Activated T-helper 17 cell treated with anti-CD3 and anti-CD28 coated beads, Interleukin-2, amount 50 U/mL, for 72 hours (primary cell): ENCODE results near the gene LBHD1. TPM values are rescaled to one million over a fixed set of nuclear protein-coding genes. Genes with fewer than 3 reads are reported as not detected.
"Not testable (repeated sequence)": the region's sequence is repeated elsewhere in the genome, so short reads cannot be mapped to it uniquely, and the experiment has no call there.

Experiments
- ATAC-seq: fragments of 150-1000 bp; cut with Tn5 transposase; replicated peaks from 2 replicates; pipeline ENCODE4 v1.10.0; 2021; ENCODE audit warnings: mild to moderate bottlenecking, moderate library complexity
- H3K27ac Mint-ChIP-seq: one replicate; pipeline ENCODE4 v1.8.0; 2022; ENCODE audit warnings: mixed read lengths
- H3K27me3 Mint-ChIP-seq: one replicate; pipeline ENCODE4 v1.8.0; 2022; ENCODE audit warnings: mixed read lengths
- H3K36me3 Mint-ChIP-seq: one replicate; pipeline ENCODE4 v1.8.0; 2022; ENCODE audit warnings: low read depth, mild to moderate bottlenecking, mixed read lengths
- H3K4me1 Mint-ChIP-seq: one replicate; pipeline ENCODE4 v1.8.0; 2022; ENCODE audit warnings: mixed read lengths
- H3K4me3 Mint-ChIP-seq: one replicate; pipeline ENCODE4 v1.8.0; 2022; ENCODE audit warnings: mild to moderate bottlenecking, mixed read lengths
- H3K9me3 Mint-ChIP-seq: one replicate; pipeline ENCODE4 v1.8.0; 2022; ENCODE audit warnings: mixed read lengths
- total RNA-seq, 2 donors: library from RNA; stranded (reverse); gene quantifications; one replicate each; pipeline ENCODE4 v1.2.3, GENCODE V29; 2022

LBHD1 gene
- total RNA-seq, 2 donors from 2014 or later: 27.0 to 28.5 TPM

GRCh38 chr11:62632492-62632891 is 39.6 kb downstream of the LBHD1 start:
- Mint-ChIP-seq H3K27me3 (no peaks in the 10 kb centered on the region), H3K9me3 (no peaks in the 10 kb centered on the region), H3K36me3 (peaks cover 100% of the 10 kb centered on the region), H3K4me1 (peaks cover 5% of the 10 kb centered on the region), H3K4me3 (no peak overlapping the region), H3K27ac (peak overlapping the region; percentile 57)
- no peak for ATAC-seq

- Mint-ChIP-seq H3K4me1 (no peaks in the 10 kb centered on the region), H3K9me3 (no peaks in the 10 kb centered on the region), H3K36me3 (peaks cover 84% of the 10 kb centered on the region), H3K4me3 (no peak overlapping the region), H3K27ac (no peak overlapping the region), H3K27me3 (no peaks in the 10 kb centered on the region)
- ATAC-seq: no peak
Observed at GRCh38 chr11:62627713-62628112, 44.4 kb downstream of the LBHD1 start.

- Mint-ChIP-seq H3K36me3 (peaks cover 80% of the 10 kb centered on the region), H3K27ac (peak overlapping the region; percentile 91)
- no peak for ATAC-seq
Observed at GRCh38 chr11:62622476-62623089, 49.5 kb downstream of the LBHD1 start.

GRCh38 chr11:62621567-62622470 is 50.2 kb downstream of the LBHD1 start, which contains the start of gene B3GAT3:
B3GAT3 (minus strand) TSS chr11:62621986; CDS start chr11:62621947, 39 bp downstream.
- H3K4me1 Mint-ChIP-seq: no peaks in the 10 kb centered on the region
- no peaks in the 10 kb centered on the region for H3K9me3 Mint-ChIP-seq
- H3K27ac Mint-ChIP-seq: peak within 1 kb of the TSS; percentile 91
- peak; percentile 96 for ATAC-seq
- H3K36me3 Mint-ChIP-seq: peaks cover 80% of the 10 kb centered on the region
- H3K27me3 Mint-ChIP-seq: no peaks in the 10 kb centered on the region
- H3K4me3 Mint-ChIP-seq: peak within 1 kb of the TSS; percentile 97

More at GRCh38 chr11:62622476-62623089, 49.5 kb downstream of the LBHD1 start:
- no peaks in the 10 kb centered on the region for H3K4me1 Mint-ChIP-seq
- peak overlapping the region; percentile 97 for H3K4me3 Mint-ChIP-seq
- no peaks in the 10 kb centered on the region for H3K27me3 Mint-ChIP-seq
- H3K9me3 Mint-ChIP-seq: no peaks in the 10 kb centered on the region

GRCh38 chr11:62621027-62621566 is 51.0 kb downstream of the LBHD1 start:
- H3K9me3 Mint-ChIP-seq: no peaks in the 10 kb centered on the region
- no peak for ATAC-seq
- H3K4me3 Mint-ChIP-seq: peak overlapping the region; percentile 97
- H3K4me1 Mint-ChIP-seq: no peaks in the 10 kb centered on the region
- peak overlapping the region; percentile 91 for H3K27ac Mint-ChIP-seq
- H3K36me3 Mint-ChIP-seq: peaks cover 81% of the 10 kb centered on the region
- no peaks in the 10 kb centered on the region for H3K27me3 Mint-ChIP-seq

- not testable (repeated sequence) for H3K27me3 Mint-ChIP-seq, H3K4me1 Mint-ChIP-seq, ATAC-seq, H3K9me3 Mint-ChIP-seq, H3K4me3 Mint-ChIP-seq, H3K27ac Mint-ChIP-seq
- H3K36me3 Mint-ChIP-seq: peaks cover 78% of the 10 kb centered on the region
Observed at GRCh38 chr11:62616957-62617356, 55.1 kb downstream of the LBHD1 start.

GRCh38 chr11:62615521-62615920 is 56.5 kb downstream of the LBHD1 start:
- Mint-ChIP-seq H3K4me3 (no peak overlapping the region), H3K4me1 (peaks cover 12% of the 10 kb centered on the region), H3K27ac (no peak overlapping the region), H3K27me3 (no peaks in the 10 kb centered on the region), H3K36me3 (peaks cover 79% of the 10 kb centered on the region), H3K9me3 (no peaks in the 10 kb centered on the region)
- no peak for ATAC-seq

- H3K27ac Mint-ChIP-seq: peak overlapping the region; percentile 87
- H3K36me3 Mint-ChIP-seq: peaks cover 79% of the 10 kb centered on the region
- peak; percentile 36 for ATAC-seq
- peak overlapping the region; percentile 73 for H3K4me3 Mint-ChIP-seq
- H3K27me3 Mint-ChIP-seq: no peaks in the 10 kb centered on the region
- H3K9me3 Mint-ChIP-seq: no peaks in the 10 kb centered on the region
- peaks cover 18% of the 10 kb centered on the region for H3K4me1 Mint-ChIP-seq
Observed at GRCh38 chr11:62614275-62614674, 57.8 kb downstream of the LBHD1 start.

- H3K36me3 Mint-ChIP-seq: peaks cover 77% of the 10 kb centered on the region
- ATAC-seq: no peak
- H3K27me3 Mint-ChIP-seq: no peaks in the 10 kb centered on the region
- H3K4me1 Mint-ChIP-seq: peaks cover 23% of the 10 kb centered on the region
- no peaks in the 10 kb centered on the region for H3K9me3 Mint-ChIP-seq
- peak overlapping the region; percentile 73 for H3K4me3 Mint-ChIP-seq
- peak overlapping the region; percentile 87 for H3K27ac Mint-ChIP-seq
Observed at GRCh38 chr11:62613291-62613778, 58.7 kb downstream of the LBHD1 start.

Other genes with a start within 250 kb of the LBHD1 start
- 100 to 1,000 TPM; 155 to 336 TPM for gene AHNAK, start 125.5 kb downstream of the LBHD1 start, total RNA-seq
- 1,000 to 10,000 TPM; 1,690 to 1,865 TPM for gene EEF1G, start 98.4 kb downstream of the LBHD1 start, total RNA-seq
- 10 to 100 TPM; 23.8 to 25.7 TPM for gene TUT1, start 80.7 kb downstream of the LBHD1 start, total RNA-seq
- gene MTA2, start 70.4 kb downstream of the LBHD1 start, total RNA-seq: 100 to 1,000 TPM; 142 to 198 TPM
- 100 to 1,000 TPM; 122 to 130 TPM for gene EML3, start 59.5 kb downstream of the LBHD1 start, total RNA-seq
- 1 to 10 TPM; 2.0 to 3.0 TPM for gene ROM1, start 59.0 kb downstream of the LBHD1 start, total RNA-seq
- 10 to 100 TPM; 60.5 to 71.9 TPM for gene B3GAT3, start 50.3 kb downstream of the LBHD1 start, total RNA-seq
- 100 to 1,000 TPM; 226 to 266 TPM for gene GANAB, start 25.7 kb downstream of the LBHD1 start, total RNA-seq
- 10 to 100 TPM; 26.5 to 27.8 TPM for gene INTS5, start 19.0 kb downstream of the LBHD1 start, total RNA-seq
- gene C11orf98, start 7.1 kb downstream of the LBHD1 start, total RNA-seq: 10 to 100 TPM; 65.0 to 89.6 TPM
- 10 to 100 TPM; 23.6 TPM for gene CSKMT, start 7.0 kb downstream of the LBHD1 start, total RNA-seq
- 1 to 10 TPM; 2.5 to 2.7 TPM for gene UQCC3, start 594 bp downstream of the LBHD1 start, total RNA-seq
- gene UBXN1, start 6.8 kb upstream of the LBHD1 start, total RNA-seq: 10 to 100 TPM; 70.7 to 93.4 TPM
- gene LRRN4CL, start 17.3 kb upstream of the LBHD1 start, total RNA-seq: under 1 TPM; 0.45 to 0.56 TPM
- 10 to 100 TPM; 31.1 to 39.2 TPM for gene BSCL2, start 35.2 kb upstream of the LBHD1 start, total RNA-seq
- not detected for gene GNG3, start 35.4 kb upstream of the LBHD1 start, total RNA-seq
- gene HNRNPUL2, start 55.2 kb upstream of the LBHD1 start, total RNA-seq: 10 to 100 TPM; 54.0 to 60.1 TPM
- 10 to 100 TPM; 49.9 to 56.2 TPM for gene TTC9C, start 56.2 kb upstream of the LBHD1 start, total RNA-seq
- 10 to 100 TPM; 12.8 to 13.9 TPM for gene ZBTB3, start 81.9 kb upstream of the LBHD1 start, total RNA-seq
- gene POLR2G, start 89.3 kb upstream of the LBHD1 start, total RNA-seq: 100 to 1,000 TPM in 1 of 2 donors, 10 to 100 TPM in 1; 92.0 to 114 TPM
- 10 to 100 TPM; 14.1 to 27.5 TPM for gene TAF6L, start 99.1 kb upstream of the LBHD1 start, total RNA-seq
- 10 to 100 TPM; 18.6 to 20.9 TPM for gene TMEM179B, start 115.1 kb upstream of the LBHD1 start, total RNA-seq
- gene TMEM223, start 119.7 kb upstream of the LBHD1 start, total RNA-seq: 10 to 100 TPM in 1 of 2 donors, 1 to 10 TPM in 1; 6.2 to 16.2 TPM
- 100 to 1,000 TPM in 1 of 2 donors, 10 to 100 TPM in 1; 85.8 to 115 TPM for gene NXF1, start 133.2 kb upstream of the LBHD1 start, total RNA-seq
- 10 to 100 TPM; 23.4 to 32.0 TPM for gene STX5, start 159.8 kb upstream of the LBHD1 start, total RNA-seq
- under 1 TPM; 0.82 TPM for gene TEX54, start 160.6 kb upstream of the LBHD1 start, total RNA-seq
- 100 to 1,000 TPM in 1 of 2 donors, 10 to 100 TPM in 1; 70.3 to 104 TPM for gene WDR74, start 167.3 kb upstream of the LBHD1 start, total RNA-seq
- 100 to 1,000 TPM; 176 to 287 TPM for gene SLC3A2, start 208.6 kb upstream of the LBHD1 start, total RNA-seq
- not detected for gene CHRM1, start 249.1 kb upstream of the LBHD1 start, total RNA-seq